IMR-90 (cell line): ENCODE measurements around the gene TXNDC5. TPM values are rescaled to one million over a fixed set of nuclear protein-coding genes. Genes with fewer than 3 reads are reported as not detected.

Experiments used
- ATAC-seq: fragments of 200-7000 bp; cut with Tn5 transposase; 2 replicates; pipeline ENCODE4 v1.9.1; 2020; ENCODE audit warnings: low read depth, mild to moderate bottlenecking, moderate library complexity
- BruUV-seq: library from RNA; stranded (reverse); fragments of 400-500 nt; replicated peaks from 2 replicates; lab custom pipeline; 2021; lab: Mats Ljungman, UMichigan
- CTCF ChIA-PET: fragments of 300-600 bp; formaldehyde crosslinking; extraction: SDS; loops from one replicate; lab custom pipeline; 2021; ENCODE audit warnings: antibody characterized with exemption; lab: Yijun Ruan, JAX
- POLR2A ChIA-PET: fragments of 300-600 bp; sonication (Branson Sonifier 250); formaldehyde crosslinking; loops from one replicate; lab custom pipeline; 2022; ENCODE audit warnings: antibody characterized with exemption; ENCODE audit not compliant: unreplicated experiment; lab: Charles Lee
- DNase-seq: peaks from one replicate; pipeline ENCODE4 v3.0.0; 2013
- H2AFZ ChIP-seq: replicated peaks from 2 replicates; pipeline ENCODE3; 2013; ENCODE audit warnings: low read length, mild to moderate bottlenecking; ENCODE audit not compliant: poor library complexity
- H2AK5ac ChIP-seq: 2 replicates; pipeline ENCODE4 v1.6.1; 2013; ENCODE audit warnings: low read depth, low read length, inconsistent platforms
- H2AK9ac ChIP-seq: replicated peaks from 2 replicates; pipeline ENCODE3; 2013; ENCODE audit warnings: mild to moderate bottlenecking, low read depth, low read length, moderate library complexity; ENCODE audit not compliant: poor library complexity
- H2BK120ac ChIP-seq: 2 replicates; pipeline ENCODE4 v1.6.1; 2013; ENCODE audit warnings: low read depth, low read length, inconsistent platforms
- H2BK15ac ChIP-seq: 3 replicates; pipeline ENCODE4 v1.6.1; 2013; ENCODE audit warnings: low read depth, low read length, inconsistent platforms
- H2BK20ac ChIP-seq: 2 replicates; pipeline ENCODE4 v1.6.1; 2013; ENCODE audit warnings: low read depth, mild to moderate bottlenecking, inconsistent platforms, low read length, moderate library complexity
- H2BK5ac ChIP-seq: 2 replicates; pipeline ENCODE4 v1.6.1; 2013; ENCODE audit warnings: mild to moderate bottlenecking, low read depth, low read length, inconsistent platforms; ENCODE audit not compliant: poor library complexity, severe bottlenecking
- H3K14ac ChIP-seq: replicated peaks from 2 replicates; pipeline ENCODE4 v1.6.1; 2013; ENCODE audit warnings: low read depth, low read length, inconsistent platforms
- H3K18ac ChIP-seq: 2 replicates; pipeline ENCODE4 v1.6.1; 2013; ENCODE audit warnings: low read depth, low read length, control low read depth
- H3K23ac ChIP-seq: 2 replicates; pipeline ENCODE4 v1.6.1; 2013; ENCODE audit warnings: low read depth, low read length, inconsistent platforms
- H3K27ac ChIP-seq: 2 replicates; pipeline ENCODE4 v1.5.1; 2013; ENCODE audit warnings: mild to moderate bottlenecking, control low read depth, low read length; ENCODE audit not compliant: insufficient read depth
- H3K27me3 ChIP-seq: 2 replicates; pipeline ENCODE4 v1.6.1; 2013; ENCODE audit warnings: low read length; ENCODE audit not compliant: control insufficient read depth, insufficient read depth
- H3K36me3 ChIP-seq: 2 replicates; pipeline ENCODE4 v1.6.1; 2013; ENCODE audit warnings: low read length, mixed read lengths; ENCODE audit not compliant: control insufficient read depth, insufficient read depth
- H3K4ac ChIP-seq: 2 replicates; pipeline ENCODE4 v1.6.1; 2013; ENCODE audit warnings: low read depth, low read length, inconsistent platforms
- H3K4me1 ChIP-seq: 2 replicates; pipeline ENCODE4 v1.6.1; 2013; ENCODE audit warnings: low read length, mixed read lengths; ENCODE audit not compliant: control insufficient read depth, insufficient read depth
- H3K4me2 ChIP-seq: 2 replicates; pipeline ENCODE4 v1.6.1; 2013; ENCODE audit warnings: low read depth, mild to moderate bottlenecking, control low read depth, low read length, moderate library complexity
- H3K4me3 ChIP-seq: 2 replicates; pipeline ENCODE4 v1.5.1; 2013; ENCODE audit warnings: low read depth, mild to moderate bottlenecking, control low read depth, low read length, moderate library complexity; ENCODE audit not compliant: insufficient read depth
- H3K56ac ChIP-seq: 2 replicates; pipeline ENCODE4 v1.6.1; 2013; ENCODE audit warnings: low read length, inconsistent platforms; ENCODE audit not compliant: insufficient read depth; ENCODE audit errors: extremely low read depth
- H3K79me1 ChIP-seq, 2 experiments: 2 replicates each; pipeline ENCODE4 v1.6.1; 2013; ENCODE audit warnings: low read length in 2 of 2, inconsistent platforms in 1 of 2, low read depth in 1 of 2
- H3K9ac ChIP-seq: 2 replicates; pipeline ENCODE4 v1.6.1; 2013; ENCODE audit warnings: low read depth, low read length, control low read depth
- H3K9me1 ChIP-seq: 2 replicates; pipeline ENCODE4 v1.6.1; 2013; ENCODE audit warnings: low read length, inconsistent platforms; ENCODE audit not compliant: insufficient read depth
- H3K9me3 ChIP-seq: 2 replicates; pipeline ENCODE4 v1.6.1; 2013; ENCODE audit warnings: low read length; ENCODE audit not compliant: control insufficient read depth, insufficient read depth
- H4K20me1 ChIP-seq: 2 replicates; pipeline ENCODE4 v1.6.1; 2013; ENCODE audit warnings: low read length, inconsistent platforms; ENCODE audit not compliant: insufficient read depth
- H4K5ac ChIP-seq: 2 replicates; pipeline ENCODE4 v1.6.1; 2013; ENCODE audit warnings: mild to moderate bottlenecking, low read depth, low read length, control low read depth
- H4K8ac ChIP-seq, 2 experiments: 2 replicates each; pipeline ENCODE4 v1.6.1; 2013; ENCODE audit warnings: low read depth in 2 of 2, low read length in 2 of 2, control low read depth in 1 of 2, inconsistent platforms in 1 of 2
- H4K91ac ChIP-seq: 2 replicates; pipeline ENCODE4 v1.6.1; 2013; ENCODE audit warnings: low read depth, low read length, inconsistent platforms; ENCODE audit not compliant: insufficient read depth
- BHLHE40 ChIP-seq: fragments of 150-350 bp; IDR thresholded peaks from 2 replicates; pipeline ENCODE4 v1.6.1; 2016; ENCODE audit warnings: mild to moderate bottlenecking, low read depth, low read length
- CEBPB ChIP-seq: IDR thresholded peaks from 2 replicates; pipeline ENCODE4 v1.6.1; 2012; ENCODE audit warnings: low read depth, low read length, improper control_type of control experiment
- CHD1 ChIP-seq: IDR thresholded peaks from 2 replicates; pipeline ENCODE4 v1.6.1; 2012; ENCODE audit warnings: low read depth, low read length, improper control_type of control experiment
- FOS ChIP-seq: fragments of 150-350 bp; IDR thresholded peaks from 2 replicates; pipeline ENCODE4 v1.6.1; 2016; ENCODE audit warnings: low read depth, low read length
- MAFK ChIP-seq: IDR thresholded peaks from 2 replicates; pipeline ENCODE4 v1.6.1; 2012; ENCODE audit warnings: low read depth, low read length, improper control_type of control experiment
- MAZ ChIP-seq: IDR thresholded peaks from 2 replicates; pipeline ENCODE4 v1.6.1; 2012; ENCODE audit warnings: low read depth, mild to moderate bottlenecking, low read length, improper control_type of control experiment, moderate library complexity, borderline replicate concordance
- MXI1 ChIP-seq: IDR thresholded peaks from 2 replicates; pipeline ENCODE4 v1.6.1; 2012; ENCODE audit warnings: low read depth, mild to moderate bottlenecking, low read length, moderate library complexity, borderline replicate concordance
- NFE2L2 ChIP-seq: fragments of 150-350 bp; IDR thresholded peaks from 2 replicates; pipeline ENCODE4 v1.6.1; 2016; ENCODE audit warnings: low read depth, mild to moderate bottlenecking, low read length
- POLR2A ChIP-seq: IDR thresholded peaks from 2 replicates; pipeline ENCODE4 v1.6.1; 2012; ENCODE audit warnings: mild to moderate bottlenecking, low read depth, low read length
- RAD21 ChIP-seq: IDR thresholded peaks from 2 replicates; pipeline ENCODE4 v1.6.1; 2012; ENCODE audit warnings: low read length, improper control_type of control experiment
- RCOR1 ChIP-seq: IDR thresholded peaks from 2 replicates; pipeline ENCODE4 v1.6.1; 2012; ENCODE audit warnings: mild to moderate bottlenecking, low read length, improper control_type of control experiment; ENCODE audit not compliant: insufficient replicate concordance
- RFX5 ChIP-seq: IDR thresholded peaks from 2 replicates; pipeline ENCODE4 v1.8.0; 2012; ENCODE audit warnings: low read depth, mild to moderate bottlenecking, low read length, moderate library complexity
- SMC3 ChIP-seq: fragments of 150-350 bp; IDR thresholded peaks from 2 replicates; pipeline ENCODE4 v1.6.1; 2016; ENCODE audit warnings: low read depth, mild to moderate bottlenecking, antibody characterized with exemption, low read length, moderate library complexity
- WGBS, 2 experiments: methylation state at CpG; one replicate each; pipeline versions ENCODE4 v1.1.5 to v1.1.7; 2013; ENCODE audit warnings: missing lambda C conversion rate in 2 of 2; ENCODE audit not compliant: insufficient read length in 1 of 2; ENCODE audit errors: extremely low coverage in 2 of 2; 5-methylcytosine and 5-hydroxymethylcytosine counted together
- dilution Hi-C: fragments of 300-500 bp; cut with HindIII; formaldehyde crosslinking; loops from one replicate; pipeline ENCODE4 v1.14.3; 2018; ENCODE audit warnings: low sequenced_read_pairs; ENCODE audit not compliant: unreplicated experiment
- in situ Hi-C: fragments of 300-500 bp; cut with MboI; formaldehyde crosslinking; loops from 3 replicates; pipeline ENCODE4 v1.14.3; 2019; ENCODE audit warnings: low sequenced_read_pairs, inconsistent platforms, mixed read lengths
- intact Hi-C: fragments of 100-400 bp; cut with micrococcal nuclease; formaldehyde crosslinking; loops from 2 replicates; pipeline ENCODE4 v1.10.0; 2022
- polyA plus RNA-seq, 3 experiments: library from polyadenylated mRNA; depleted of rRNA; stranded (reverse); fragments of >200 nt; gene quantifications; 2 replicates each; pipeline ENCODE4 v1.2.3, GENCODE V29; 2012; ENCODE audit warnings: low replicate concordance in 1 of 3
- total RNA-seq: library from RNA; depleted of rRNA; stranded (reverse); fragments of >200 nt; gene quantifications from 2 replicates; pipeline ENCODE4 v1.2.3, GENCODE V29; 2012
- TF ChIP-seq, protein P1 (sequence below): fragments of 150-350 bp; IDR thresholded peaks from 2 replicates; pipeline ENCODE4 v1.6.1; 2016; ENCODE audit warnings: low read depth, mild to moderate bottlenecking, low read length, moderate library complexity, borderline replicate concordance
- TF ChIP-seq, protein P2 (sequence below): conservative IDR thresholded peaks from 2 replicates; pipeline ENCODE4 v1.5.1; 2012; ENCODE audit warnings: mild to moderate bottlenecking, low read depth, low read length, improper control_type of control experiment
- TF ChIP-seq, protein P3 (sequence below): fragments of 150-350 bp; IDR thresholded peaks from 2 replicates; pipeline ENCODE4 v1.6.1; 2017; ENCODE audit warnings: mild to moderate bottlenecking, antibody characterized with exemption, low read length, low read depth

Gene TXNDC5
- total and polyA plus RNA-seq, 2 of the 4 experiments (the other 2 are of a cell fraction), result 274 to 439 TPM

GRCh38 chr6:7901056-7901455, 9.5 kb downstream of the TXNDC5 start:
- DNase-seq (no peak), ATAC-seq (no peak)
- H2BK120ac ChIP-seq, result no peak overlapping the region
- no peak overlapping the region for H4K5ac ChIP-seq
- H2BK20ac ChIP-seq, result no peak overlapping the region
- 80% methylated on average over 1 of the region's 9 CpGs; no CpG with 5 or more reads in 1 of the 2 experiments for WGBS, 2 experiments
- ChIA-PET CTCF (no interaction called here), POLR2A (no interaction called here)
- H4K8ac ChIP-seq, result no peak overlapping the region
- dilution Hi-C loops, result no loop called here
- no peak overlapping the region for H2AK5ac ChIP-seq
- H3K9ac ChIP-seq, result no peak overlapping the region
- H2AFZ ChIP-seq, result no peak overlapping the region
- H3K23ac ChIP-seq, result no peak overlapping the region
- BruUV-seq, result no TSS peak
- H3K9me3 ChIP-seq, result no peaks in the 10 kb centered on the region
- no peak overlapping the region for H3K4ac ChIP-seq
- no peak overlapping the region for H3K18ac ChIP-seq
- no peak overlapping the region for H3K4me3 ChIP-seq
- intact Hi-C loops, result no loop called here
- in situ Hi-C loops, result no loop called here
- no peak overlapping the region for H3K14ac ChIP-seq
- TF ChIP-seq, protein P1, sequence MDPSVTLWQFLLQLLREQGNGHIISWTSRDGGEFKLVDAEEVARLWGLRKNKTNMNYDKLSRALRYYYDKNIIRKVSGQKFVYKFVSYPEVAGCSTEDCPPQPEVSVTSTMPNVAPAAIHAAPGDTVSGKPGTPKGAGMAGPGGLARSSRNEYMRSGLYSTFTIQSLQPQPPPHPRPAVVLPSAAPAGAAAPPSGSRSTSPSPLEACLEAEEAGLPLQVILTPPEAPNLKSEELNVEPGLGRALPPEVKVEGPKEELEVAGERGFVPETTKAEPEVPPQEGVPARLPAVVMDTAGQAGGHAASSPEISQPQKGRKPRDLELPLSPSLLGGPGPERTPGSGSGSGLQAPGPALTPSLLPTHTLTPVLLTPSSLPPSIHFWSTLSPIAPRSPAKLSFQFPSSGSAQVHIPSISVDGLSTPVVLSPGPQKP, result no peak
- TF ChIP-seq RFX5 (no peak), MAFK (no peak), NFE2L2 (no peak), CEBPB (no peak), SMC3 (no peak), RAD21 (no peak), FOS (no peak), RCOR1 (no peak), POLR2A (no peak), MXI1 (no peak), CHD1 (no peak), MAZ (no peak), BHLHE40 (no peak)
- TF ChIP-seq, protein P2, sequence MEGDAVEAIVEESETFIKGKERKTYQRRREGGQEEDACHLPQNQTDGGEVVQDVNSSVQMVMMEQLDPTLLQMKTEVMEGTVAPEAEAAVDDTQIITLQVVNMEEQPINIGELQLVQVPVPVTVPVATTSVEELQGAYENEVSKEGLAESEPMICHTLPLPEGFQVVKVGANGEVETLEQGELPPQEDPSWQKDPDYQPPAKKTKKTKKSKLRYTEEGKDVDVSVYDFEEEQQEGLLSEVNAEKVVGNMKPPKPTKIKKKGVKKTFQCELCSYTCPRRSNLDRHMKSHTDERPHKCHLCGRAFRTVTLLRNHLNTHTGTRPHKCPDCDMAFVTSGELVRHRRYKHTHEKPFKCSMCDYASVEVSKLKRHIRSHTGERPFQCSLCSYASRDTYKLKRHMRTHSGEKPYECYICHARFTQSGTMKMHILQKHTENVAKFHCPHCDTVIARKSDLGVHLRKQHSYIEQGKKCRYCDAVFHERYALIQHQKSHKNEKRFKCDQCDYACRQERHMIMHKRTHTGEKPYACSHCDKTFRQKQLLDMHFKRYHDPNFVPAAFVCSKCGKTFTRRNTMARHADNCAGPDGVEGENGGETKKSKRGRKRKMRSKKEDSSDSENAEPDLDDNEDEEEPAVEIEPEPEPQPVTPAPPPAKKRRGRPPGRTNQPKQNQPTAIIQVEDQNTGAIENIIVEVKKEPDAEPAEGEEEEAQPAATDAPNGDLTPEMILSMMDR, result no peak
- TF ChIP-seq, protein P3, sequence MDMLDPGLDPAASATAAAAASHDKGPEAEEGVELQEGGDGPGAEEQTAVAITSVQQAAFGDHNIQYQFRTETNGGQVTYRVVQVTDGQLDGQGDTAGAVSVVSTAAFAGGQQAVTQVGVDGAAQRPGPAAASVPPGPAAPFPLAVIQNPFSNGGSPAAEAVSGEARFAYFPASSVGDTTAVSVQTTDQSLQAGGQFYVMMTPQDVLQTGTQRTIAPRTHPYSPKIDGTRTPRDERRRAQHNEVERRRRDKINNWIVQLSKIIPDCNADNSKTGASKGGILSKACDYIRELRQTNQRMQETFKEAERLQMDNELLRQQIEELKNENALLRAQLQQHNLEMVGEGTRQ, result no peak
- H3K36me3 ChIP-seq, result peaks cover 59% of the 10 kb centered on the region
- no peak overlapping the region for H3K4me2 ChIP-seq
- H2AK9ac ChIP-seq, result no peak overlapping the region
- no peak overlapping the region for H4K91ac ChIP-seq
- no peak overlapping the region for H2BK15ac ChIP-seq
- H3K9me1 ChIP-seq, result peaks cover 4% of the 10 kb centered on the region; the same call in 1 of the 2 replicates
- no peaks in the 10 kb centered on the region for H3K4me1 ChIP-seq
- H3K27ac ChIP-seq, result no peak overlapping the region
- H3K27me3 ChIP-seq, result no peaks in the 10 kb centered on the region
- peaks cover 20% of the 10 kb centered on the region for H4K20me1 ChIP-seq
- no peak overlapping the region for H2BK5ac ChIP-seq
- H3K56ac ChIP-seq, result no peak overlapping the region
- peaks cover 46 to 48% of the 10 kb centered on the region in 2 experiments for H3K79me1 ChIP-seq
